Activated CD4-positive, alpha-beta T cell treated with anti-CD3 and anti-CD28 coated beads for 48 hours (primary cell): ENCODE data around the gene ZNF101.

Source experiments
- DNase-seq: peaks from one replicate; pipeline ENCODE4 v3.0.0-alpha.2; 2020

Gene ZNF101

DNA sequence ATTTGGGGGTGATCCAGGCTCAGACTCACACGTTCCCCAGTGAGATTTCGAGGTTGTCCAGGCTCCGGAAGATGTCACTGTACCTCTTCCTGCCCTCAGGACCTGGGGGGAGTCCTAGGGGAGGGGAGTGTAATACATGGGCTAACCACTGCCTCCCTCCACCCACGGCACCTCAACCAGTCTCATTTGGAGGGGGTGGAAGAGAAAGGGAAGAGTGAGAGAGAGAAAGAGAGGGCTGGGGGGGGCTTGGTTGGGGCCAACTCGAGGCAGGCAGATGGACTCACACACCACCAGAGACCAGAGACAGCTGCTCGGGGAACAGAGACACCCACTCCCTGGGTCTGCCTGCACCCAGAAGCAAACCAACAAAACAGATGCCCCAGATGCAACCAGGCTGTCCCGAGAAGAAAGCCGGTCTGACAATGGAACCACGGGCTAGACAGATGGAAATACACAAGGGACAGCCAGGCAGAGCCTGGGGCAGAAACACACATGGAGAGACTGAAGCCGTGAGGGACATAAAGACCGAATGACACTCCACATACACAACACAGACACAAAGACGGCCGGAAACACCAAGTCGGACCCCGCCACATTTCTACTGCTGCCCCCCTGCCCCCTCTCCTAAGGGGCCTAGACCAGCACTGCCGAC lies 26.0 kb upstream of the ZNF101 start:
- peak; percentile 57 for DNase-seq

DNA sequence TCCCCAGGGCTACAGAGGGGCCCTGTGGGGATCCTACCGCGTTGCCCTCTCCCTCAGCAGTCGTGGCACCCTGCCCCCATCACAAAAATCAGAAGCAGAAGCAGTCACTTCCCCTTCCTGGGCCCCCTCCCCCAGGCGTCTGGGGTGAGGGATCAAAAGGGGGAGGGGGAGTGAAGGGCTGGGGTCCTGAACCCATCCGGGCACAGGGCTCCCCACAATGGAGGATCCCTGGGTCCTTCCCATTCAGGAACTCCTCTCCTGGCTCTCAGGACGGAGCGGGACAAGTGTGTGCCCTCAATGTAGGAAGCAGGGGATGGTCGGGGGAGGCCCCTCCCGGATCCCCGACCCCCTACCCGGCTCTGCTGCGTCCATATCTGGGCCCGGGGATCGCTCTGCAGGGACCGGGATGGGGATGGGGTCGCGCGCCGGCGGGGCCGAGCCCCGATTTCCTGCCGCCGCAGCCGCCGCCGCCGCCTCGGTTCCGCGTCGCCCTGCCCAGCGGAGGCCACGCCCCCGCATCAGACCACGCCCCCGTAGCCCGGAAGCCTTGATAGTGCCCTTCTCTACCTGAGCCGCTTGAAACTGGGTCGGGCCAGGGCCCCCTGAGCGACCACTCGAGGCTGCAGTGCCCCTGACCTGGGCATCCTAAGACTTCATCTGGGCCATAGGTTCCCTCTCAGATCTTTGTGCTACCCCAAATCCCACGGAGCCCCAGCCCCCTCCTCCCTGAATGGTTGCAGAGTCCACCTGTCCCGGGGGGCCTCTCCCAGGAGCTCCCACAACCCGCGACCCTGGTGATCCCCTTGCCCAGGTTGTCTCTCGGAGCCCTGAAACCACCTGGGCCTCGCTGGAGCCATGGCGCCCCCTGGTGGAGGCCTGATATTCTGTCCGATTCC lies 25.2 kb upstream of the ZNF101 start, which contains the start of gene GMIP:
GMIP (minus strand) TSS at position 500 of the 896 bp plus-strand sequence; CDS start at position 372, 128 bp downstream.
- DNase-seq: peak; percentile 89

- no peak for DNase-seq
These were observed 24.6 kb upstream of the ZNF101 start for GRCh38 chr19:19644054-19644388.

DNA sequence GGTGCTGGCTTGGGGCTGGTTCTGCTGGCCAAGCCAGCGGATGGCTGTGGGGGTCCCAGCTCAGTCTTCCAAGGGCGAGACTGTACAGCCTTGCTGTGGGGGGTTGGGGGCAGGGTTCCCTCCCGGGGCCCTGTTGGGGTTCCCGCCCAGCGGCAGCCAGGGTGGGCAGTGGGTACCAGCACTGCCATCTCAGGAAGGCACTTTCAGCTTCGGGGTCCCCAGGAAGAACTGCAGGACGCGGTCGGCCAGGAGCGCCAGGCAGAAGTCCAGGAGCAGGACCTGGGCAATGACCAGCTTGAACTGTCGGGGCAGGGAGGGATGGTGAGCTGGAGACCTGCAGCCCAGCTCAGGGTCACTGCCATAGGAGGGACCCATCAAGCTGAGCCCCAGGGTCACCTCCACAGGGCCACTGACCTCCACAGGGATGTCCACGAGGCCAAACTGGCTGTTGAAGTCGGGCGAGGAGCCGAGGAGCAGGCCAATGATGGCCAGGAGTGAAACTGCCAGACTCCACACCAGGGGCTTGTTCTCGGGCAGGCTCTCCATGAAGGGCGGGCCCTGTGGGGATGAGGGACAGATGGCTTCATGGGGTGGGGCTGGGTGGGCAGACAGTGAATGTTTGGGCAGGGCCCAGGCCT lies 23.3 kb upstream of the ZNF101 start:
- no peak for DNase-seq

DNA sequence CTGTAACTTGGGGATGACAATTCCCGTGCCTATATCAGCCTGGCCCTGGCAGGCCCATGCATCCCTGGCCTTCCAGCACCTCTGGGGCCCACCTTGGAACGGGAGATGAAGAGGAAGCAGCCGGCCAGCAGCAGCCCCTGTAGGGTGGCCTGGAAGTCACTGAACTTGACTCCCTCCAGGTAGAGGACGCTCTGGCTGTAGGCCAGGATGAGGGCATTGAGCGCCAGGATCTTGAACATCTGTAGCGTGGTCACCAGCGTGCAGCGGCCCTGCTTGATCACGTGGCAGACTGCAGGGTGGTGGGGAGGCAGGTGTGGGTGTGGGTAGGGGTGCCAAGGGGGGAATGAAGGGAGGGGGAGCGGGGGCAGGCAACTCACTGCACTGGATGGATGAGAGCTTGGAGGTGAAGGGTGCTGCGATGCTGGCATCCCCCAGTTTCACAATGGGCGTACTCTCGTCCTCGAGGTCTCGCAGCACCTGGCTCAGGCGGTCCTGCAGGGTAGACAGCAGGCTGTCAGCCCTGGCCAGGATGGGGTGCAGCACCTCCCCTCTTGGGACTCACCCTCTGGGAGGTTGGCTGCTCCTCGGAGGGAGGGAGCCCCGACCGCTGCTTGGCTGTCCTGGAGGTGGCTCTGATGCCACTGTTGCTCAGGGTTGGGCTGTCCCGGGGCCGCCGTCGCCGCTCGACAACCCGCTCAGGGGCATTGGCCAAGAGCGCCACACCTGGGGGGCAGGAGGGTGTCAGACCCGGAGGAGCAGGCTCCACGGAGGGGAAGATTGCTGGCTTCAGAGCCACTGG lies 21.4 kb upstream of the ZNF101 start:
- no peak for DNase-seq

DNA sequence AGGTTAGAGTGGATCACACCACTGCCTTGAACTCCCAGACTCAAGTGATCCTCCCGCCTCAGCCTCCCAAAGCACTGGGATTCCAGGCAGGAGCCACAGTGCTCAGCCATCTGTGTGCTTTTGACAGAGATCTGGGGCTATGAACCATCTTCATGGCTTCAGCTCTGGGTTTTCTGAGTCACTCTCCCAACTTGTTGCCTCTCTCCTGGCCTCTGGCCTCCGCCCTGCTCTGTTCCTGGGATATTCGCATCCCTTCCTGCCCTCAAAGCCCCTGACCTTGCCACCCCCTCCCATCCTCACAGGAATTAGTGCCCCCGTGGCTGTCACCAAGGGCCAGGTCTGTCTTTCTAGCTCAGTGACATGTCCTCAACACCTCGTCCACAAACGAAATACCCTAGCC lies 19.5 kb upstream of the ZNF101 start:
- DNase-seq: no peak

DNA sequence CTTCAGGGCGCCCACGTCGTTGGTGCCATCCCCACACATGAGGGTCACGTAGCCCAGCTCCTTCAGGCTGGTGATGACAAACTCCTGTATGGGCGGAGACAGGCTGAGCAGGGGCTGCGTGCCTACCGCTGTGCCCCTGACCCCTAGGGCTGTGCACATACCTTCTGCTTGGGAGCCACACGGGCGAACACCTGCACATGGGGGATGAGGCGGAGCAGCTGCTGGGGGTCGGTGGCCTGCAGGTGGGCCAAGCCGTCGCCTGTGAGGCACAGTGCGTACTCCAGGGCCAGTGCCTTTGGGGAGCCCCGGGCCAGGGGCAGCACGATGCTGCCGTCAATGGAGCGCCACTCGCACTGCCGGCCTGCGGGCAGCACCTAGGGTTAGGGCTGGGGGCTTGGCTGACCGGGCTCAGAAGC lies 19.1 kb upstream of the ZNF101 start:
- no peak for DNase-seq

DNA sequence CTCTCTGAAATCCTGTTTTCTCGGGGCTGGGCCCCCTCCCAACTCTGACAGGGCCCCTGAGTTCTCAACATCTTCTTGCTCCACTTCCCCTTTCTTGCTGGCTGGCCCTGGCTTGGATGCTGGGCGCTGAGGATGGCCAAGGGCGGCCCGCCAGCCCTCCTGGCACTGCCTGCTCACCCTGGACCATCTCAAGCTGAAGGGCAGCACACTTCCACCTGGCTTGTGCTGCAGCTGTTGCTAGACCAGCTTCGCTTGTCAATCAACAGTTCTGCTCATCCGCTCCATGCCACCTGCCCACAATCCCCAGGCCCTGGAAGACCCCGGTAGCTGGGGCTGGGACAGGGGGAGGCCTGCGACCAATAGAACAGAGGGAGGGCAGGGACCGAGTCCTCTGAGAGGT lies 18.3 kb upstream of the ZNF101 start:
- DNase-seq: no peak

DNA sequence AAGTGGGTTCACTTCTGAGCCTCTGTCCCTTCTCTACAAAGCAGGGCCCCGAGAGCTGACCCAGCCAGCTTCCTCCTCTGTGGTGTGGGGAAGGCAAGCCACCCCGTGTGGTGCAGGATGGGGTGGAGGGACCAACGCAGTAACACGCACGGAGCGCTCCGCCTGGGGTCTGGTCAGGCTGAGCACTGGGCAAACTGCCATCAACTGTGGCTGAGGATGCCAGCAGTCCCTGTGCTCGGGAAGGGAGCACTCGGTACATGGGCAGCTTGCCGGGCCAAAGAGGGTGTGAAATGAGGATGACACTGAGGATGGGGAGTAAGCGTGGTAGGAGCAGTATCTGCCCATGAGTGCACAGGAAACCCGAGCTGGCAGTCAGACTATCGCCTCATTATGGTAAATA lies 17.6 kb upstream of the ZNF101 start:
- no peak for DNase-seq

GRCh38 chr19:19652482-19653295 lies 15.9 kb upstream of the ZNF101 start:
- no peak for DNase-seq

GRCh38 chr19:19653597-19654147 lies 15.0 kb upstream of the ZNF101 start:
- no peak for DNase-seq

- DNase-seq: no peak
These were observed 14.2 kb upstream of the ZNF101 start for GRCh38 chr19:19654441-19654840.

DNA sequence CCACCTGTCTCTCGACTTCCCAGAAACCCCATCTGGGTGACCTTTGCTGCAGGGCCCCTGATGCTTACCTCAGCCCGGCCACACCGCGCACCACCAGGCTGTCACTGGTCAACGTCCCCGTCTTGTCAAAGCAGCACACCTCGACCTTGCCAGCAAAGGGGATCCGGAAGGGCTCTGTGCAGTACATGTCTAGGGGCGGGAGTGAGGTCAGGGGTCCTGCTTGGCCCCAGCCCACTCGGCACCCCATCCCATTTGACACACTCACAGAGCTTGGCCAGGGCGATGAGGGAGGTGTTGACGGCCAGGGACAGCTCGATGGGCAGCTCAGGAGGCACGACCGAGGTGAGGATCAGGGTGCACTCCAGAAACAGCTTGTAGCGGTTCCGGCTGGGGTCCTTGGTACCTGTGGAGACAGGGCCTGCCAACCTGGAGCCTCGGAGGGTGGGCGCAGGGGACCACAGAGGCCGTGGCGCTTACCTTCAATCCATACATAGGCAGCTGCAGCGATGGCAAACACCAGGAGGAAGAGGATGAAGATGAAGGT lies 13.5 kb upstream of the ZNF101 start:
- no peak for DNase-seq

DNA sequence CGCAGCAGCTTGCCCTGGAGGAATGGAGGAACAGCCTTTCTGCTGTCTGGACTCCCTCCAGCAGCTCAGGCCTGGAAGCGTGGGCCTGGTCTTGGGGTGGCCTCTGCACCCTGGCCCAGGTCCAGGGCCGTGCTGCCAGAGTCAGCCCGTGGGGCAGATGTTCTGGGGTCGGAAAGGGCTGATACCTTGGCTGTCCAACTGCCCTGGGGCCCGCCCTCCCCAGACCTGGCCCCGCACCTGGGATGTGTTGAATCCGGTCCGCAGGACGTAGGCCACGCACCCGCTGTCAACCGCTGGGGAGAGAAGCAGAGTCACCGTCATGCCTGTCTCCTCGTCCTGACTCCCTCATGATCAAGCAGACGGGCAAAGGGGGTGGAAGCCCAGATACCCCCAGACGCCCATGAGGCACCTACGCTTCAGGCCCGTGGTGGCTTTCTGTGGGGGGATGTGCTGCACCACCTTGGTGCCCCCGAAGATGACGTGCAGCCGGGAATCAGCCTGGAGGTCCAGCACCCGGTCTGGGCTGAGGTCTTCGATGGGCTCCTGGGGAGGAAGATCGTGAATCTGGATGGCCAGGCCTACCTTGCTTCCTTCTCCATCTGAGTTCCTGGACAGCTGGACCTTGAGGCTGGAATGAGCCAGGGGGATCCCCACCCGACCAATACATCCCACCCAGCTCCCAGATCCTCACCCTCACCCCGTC lies 12.8 kb upstream of the ZNF101 start:
- no peak for DNase-seq

- DNase-seq: no peak
These were observed 11.9 kb upstream of the ZNF101 start for GRCh38 chr19:19656451-19657396.

DNA sequence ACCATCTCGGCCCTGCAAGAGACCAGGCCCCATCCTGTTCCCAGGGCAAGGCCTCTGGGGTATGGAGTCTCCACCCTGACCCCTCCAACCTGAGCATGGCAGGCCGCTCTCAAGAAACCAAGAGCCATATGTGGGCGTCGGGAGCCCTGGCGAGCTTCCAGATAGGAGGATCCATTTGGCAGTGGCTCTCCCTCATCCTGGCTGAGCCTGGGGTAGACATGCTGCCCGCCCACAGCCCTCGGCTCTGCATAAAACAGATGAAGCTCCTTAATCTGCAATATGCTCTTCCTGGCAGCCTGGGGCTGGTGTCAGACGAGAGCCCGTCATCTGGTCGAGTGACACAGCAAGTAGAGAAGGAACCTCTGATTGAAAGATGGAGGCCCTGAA lies 11.2 kb upstream of the ZNF101 start:
- DNase-seq: no peak

DNA sequence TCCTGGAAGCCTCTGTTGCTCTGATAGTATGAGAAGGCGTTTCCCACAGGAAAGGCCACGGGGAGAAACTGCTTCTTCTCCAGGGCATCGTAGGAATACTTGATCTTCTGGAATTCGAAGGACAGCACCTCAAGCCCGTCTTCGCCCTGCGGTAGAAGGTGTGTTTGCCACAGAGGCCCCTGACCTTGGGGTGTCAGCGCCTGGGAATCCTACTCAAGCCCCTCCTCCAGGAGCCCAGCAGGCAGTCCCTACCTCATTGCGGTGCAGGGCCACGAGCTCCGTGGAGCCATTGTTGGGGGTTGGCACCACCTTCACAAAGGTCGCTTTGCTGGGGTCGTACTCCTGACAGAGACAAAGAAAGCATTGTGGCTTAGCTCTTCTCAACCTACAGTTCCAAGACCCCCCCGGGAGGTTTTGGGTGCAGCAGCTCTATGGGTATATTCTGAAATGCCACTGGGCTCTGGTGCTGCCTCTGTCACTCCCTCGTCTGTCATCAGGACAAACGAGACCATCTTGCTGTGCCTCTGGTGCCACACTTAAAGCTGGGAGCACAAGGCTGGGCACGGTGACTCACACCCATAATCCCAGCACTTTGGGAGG lies 8.9 kb upstream of the ZNF101 start:
- DNase-seq: no peak

DNA sequence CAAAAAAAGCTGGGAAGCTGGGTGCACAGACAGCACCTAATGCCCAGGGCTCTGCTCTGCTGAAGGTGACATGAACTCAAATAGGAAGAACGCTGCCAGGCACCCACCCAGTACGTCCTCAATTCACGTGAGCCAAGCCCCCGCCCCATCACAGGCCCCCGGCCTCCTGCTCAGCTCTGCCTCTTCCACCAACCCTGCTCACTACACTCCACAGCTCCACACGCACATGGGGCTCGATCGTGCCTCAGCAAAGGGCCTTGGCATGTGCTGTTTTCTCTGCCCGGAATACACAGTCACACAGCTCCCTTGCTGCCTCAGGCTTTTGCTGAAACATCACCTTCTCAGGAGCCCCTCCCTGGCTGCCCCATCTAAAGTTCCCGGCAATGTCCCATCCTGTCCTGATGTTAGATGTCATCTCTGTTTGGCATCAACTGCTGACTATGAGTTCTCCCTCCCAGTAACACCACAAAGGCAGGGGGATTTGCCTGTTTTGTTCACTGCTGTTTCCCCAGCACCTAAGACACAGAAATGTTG lies 7.4 kb upstream of the ZNF101 start:
- DNase-seq: no peak

DNA sequence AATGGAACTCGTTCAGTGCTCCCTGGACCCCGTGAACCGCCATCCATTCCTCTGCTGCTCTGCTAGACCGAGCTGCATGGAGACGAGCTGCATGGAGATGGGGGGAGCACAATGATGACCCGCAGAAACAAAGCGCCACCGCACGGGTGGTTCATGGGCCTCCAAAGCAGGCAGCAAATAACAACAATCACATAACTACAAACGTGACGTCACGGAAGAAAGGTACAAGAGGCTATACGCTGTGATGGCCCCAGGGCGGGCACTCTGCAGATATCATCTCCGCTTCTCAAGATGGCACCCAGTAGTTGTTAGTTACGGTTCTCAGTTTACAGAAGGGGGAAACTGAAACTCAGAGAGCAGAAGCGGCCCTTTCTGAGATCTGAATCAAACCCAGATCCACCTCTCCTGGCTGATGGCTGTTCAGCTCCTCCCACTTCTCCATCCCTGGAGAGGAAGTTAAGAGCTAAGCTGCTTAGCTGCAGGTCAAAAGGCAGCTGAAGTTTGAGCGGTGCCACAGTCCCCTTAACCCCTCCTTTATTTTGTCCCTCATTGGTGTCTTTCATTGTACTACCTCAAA lies 6.9 kb upstream of the ZNF101 start:
- DNase-seq: peak; percentile 57
